IPS-18c (cell line): ENCODE results near the gene RNF227.
"Not testable (repeated sequence)": the region's sequence is repeated elsewhere in the genome, so short reads cannot be mapped to it uniquely, and the experiment has no call there.

Experiments
- H3K4me3 ChIP-seq: 2 replicates; pipeline ENCODE4 v1.7.0; 2013; ENCODE audit warnings: low read depth, mild to moderate bottlenecking, low read length, moderate library complexity; ENCODE audit not compliant: insufficient read depth
- H3K9me3 ChIP-seq: one replicate; pipeline ENCODE4 v1.6.1; 2013; ENCODE audit warnings: mild to moderate bottlenecking, low read length, moderate library complexity; ENCODE audit not compliant: control insufficient read depth, insufficient read depth

Gene RNF227

GRCh38 chr17:7915611-7916384 lies at the start of gene RNF227:
RNF227 (minus strand) TSS chr17:7916289; CDS start chr17:7916195, 94 bp downstream.
- no peaks in the 10 kb centered on the region for H3K9me3 ChIP-seq

GRCh38 chr17:7961421-7961820 lies 45.3 kb upstream of the RNF227 start:
- Histone ChIP-seq H3K4me3 (no peak overlapping the region), H3K9me3 (no peaks in the 10 kb centered on the region)

More at GRCh38 chr17:7915611-7916384, at the start of gene RNF227:
- peak within 1 kb of the TSS; percentile 68 for H3K4me3 ChIP-seq

GRCh38 chr17:7959503-7960253 lies 43.6 kb upstream of the RNF227 start:
- Histone ChIP-seq H3K4me3 (no peak overlapping the region), H3K9me3 (no peaks in the 10 kb centered on the region)

DNA sequence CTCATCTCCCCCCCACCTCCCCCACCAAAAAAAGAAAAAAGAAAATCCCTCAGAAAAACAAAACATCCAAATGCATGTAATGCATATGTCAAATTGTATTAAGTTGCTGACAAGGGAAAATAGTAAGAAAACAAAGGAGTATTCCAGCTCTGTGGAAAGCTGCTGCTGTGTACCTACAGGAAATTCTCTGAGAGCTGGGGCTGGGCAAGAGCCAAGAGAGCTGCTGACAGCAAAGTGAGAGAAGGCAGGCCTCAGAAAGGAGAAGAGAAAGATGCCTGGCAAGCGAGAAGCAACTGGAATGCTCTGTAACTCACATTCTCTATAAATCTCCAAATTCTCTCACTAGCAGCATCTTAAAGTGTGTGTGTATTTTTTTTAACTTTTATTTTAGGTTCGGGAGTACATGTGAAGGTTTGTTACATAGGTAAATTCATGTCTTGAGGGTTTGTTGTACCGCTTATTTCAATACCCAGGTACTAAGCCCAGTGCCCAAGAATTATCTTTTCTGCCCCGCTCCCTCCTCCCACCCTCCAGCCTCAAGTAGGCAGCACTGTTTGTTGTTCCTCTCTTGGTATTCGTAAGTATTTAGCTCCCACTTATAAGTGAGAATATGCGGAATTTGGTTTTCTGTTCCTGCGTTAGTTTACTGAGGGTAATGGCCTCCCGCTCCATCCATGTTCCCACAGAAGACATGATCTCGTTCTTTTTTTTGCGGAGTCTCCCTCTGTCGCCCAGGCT lies 40.3 kb upstream of the RNF227 start:
- Histone ChIP-seq H3K9me3 (no peaks in the 10 kb centered on the region), H3K4me3 (no peak overlapping the region)

- Histone ChIP-seq H3K4me3 (no peak overlapping the region), H3K9me3 (no peaks in the 10 kb centered on the region)
Observed at GRCh38 chr17:7955414-7956227, 39.5 kb upstream of the RNF227 start.

GRCh38 chr17:7953266-7953665 lies 37.2 kb upstream of the RNF227 start:
- not testable (repeated sequence) for H3K9me3 ChIP-seq, H3K4me3 ChIP-seq

GRCh38 chr17:7951143-7951792 lies 35.2 kb upstream of the RNF227 start:
- H3K9me3 ChIP-seq: no peaks in the 10 kb centered on the region
- H3K4me3 ChIP-seq: no peak overlapping the region

DNA sequence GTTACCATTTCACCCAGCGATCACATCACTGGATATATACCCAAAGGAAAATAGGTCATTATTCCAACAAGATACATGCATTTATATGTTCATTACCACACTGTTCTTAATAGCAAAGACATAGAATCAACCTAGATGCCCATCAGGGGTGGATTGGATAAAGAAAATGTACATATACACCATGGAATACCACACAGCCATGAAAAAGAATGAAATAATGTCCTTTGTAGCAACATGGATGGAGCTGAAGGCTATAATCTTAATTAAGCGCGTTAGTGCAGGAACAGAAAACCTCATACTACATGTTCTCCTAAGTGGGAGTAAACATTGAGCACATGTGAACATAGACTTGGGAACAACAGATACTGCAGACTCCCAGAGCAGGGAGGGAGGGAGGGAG lies 34.5 kb upstream of the RNF227 start:
- no peaks in the 10 kb centered on the region for H3K9me3 ChIP-seq
- H3K4me3 ChIP-seq: no peak overlapping the region

GRCh38 chr17:7947651-7948050 lies 31.6 kb upstream of the RNF227 start:
- H3K9me3 ChIP-seq: no peaks in the 10 kb centered on the region
- no peak overlapping the region for H3K4me3 ChIP-seq

GRCh38 chr17:7946441-7946840 lies 30.4 kb upstream of the RNF227 start:
- no peaks in the 10 kb centered on the region for H3K9me3 ChIP-seq

DNA sequence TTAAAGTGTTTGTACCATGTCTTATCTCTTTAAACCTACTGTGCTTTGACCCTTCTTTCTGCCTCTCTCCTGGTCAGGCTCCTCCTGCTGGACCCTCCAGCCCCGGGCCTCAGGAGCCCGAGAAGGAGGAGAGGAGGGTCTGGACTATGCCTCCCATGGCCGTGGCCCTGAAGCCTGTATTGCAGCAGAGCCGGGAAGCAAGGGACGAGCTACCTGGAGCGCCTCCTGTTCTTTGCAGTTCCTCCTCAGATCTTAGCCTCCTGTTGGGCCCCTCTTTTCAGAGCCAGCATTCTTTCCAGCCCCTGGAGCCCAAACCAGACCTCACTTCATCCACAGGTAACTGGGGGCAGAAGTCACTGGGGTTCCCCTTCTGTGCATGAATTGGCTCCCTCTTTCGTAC lies 29.6 kb upstream of the RNF227 start:
- no peak overlapping the region for H3K4me3 ChIP-seq
- H3K9me3 ChIP-seq: no peaks in the 10 kb centered on the region

More at GRCh38 chr17:7946441-7946840, 30.4 kb upstream of the RNF227 start:
- no peak overlapping the region for H3K4me3 ChIP-seq

- no peaks in the 10 kb centered on the region for H3K9me3 ChIP-seq
Observed at GRCh38 chr17:7944326-7944725, 28.2 kb upstream of the RNF227 start.

DNA sequence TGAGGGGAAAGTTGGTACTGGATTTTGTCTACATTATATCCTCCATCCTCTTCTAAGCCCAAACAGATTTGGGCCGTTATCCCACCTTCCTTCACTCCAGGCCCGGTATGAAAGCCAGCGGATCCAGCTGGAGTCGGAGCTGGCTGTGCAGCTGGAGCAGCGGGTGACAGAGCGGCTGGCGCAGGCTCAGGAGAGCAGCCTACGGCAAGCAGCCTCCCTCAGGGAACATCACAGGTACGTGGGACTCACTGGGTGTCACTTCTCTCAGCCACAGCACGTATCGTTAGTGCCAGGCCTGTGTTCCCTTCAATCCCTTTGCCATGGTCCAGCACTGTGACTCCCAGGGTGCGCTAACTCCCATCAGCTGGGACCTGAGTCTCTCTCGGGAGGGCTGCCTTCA lies 27.2 kb upstream of the RNF227 start:
- Histone ChIP-seq H3K9me3 (no peaks in the 10 kb centered on the region), H3K4me3 (no peak overlapping the region)

More at GRCh38 chr17:7944326-7944725, 28.2 kb upstream of the RNF227 start:
- H3K4me3 ChIP-seq: no peak overlapping the region

GRCh38 chr17:7940743-7941142 lies 24.7 kb upstream of the RNF227 start:
- no peak overlapping the region for H3K4me3 ChIP-seq
- H3K9me3 ChIP-seq: no peaks in the 10 kb centered on the region

GRCh38 chr17:7940034-7940433 lies 23.9 kb upstream of the RNF227 start:
- Histone ChIP-seq H3K4me3 (no peak overlapping the region), H3K9me3 (no peaks in the 10 kb centered on the region)

- H3K4me3 ChIP-seq: no peak overlapping the region
Observed at GRCh38 chr17:7935859-7936258, 19.8 kb upstream of the RNF227 start.

More at GRCh38 chr17:7935859-7936258, 19.8 kb upstream of the RNF227 start:
- H3K9me3 ChIP-seq: no peaks in the 10 kb centered on the region
